SK-N-SH (cell line): ENCODE data around the gene SAP30. TPM values are rescaled to one million over a fixed set of nuclear protein-coding genes. Genes with fewer than 3 reads are reported as not detected.

Experiments
- CTCF ChIA-PET: fragments of 300-600, 350-600 bp; formaldehyde crosslinking; extraction: SDS; loops from one replicate; lab custom pipeline; 2021; lab: Yijun Ruan, JAX
- POLR2A ChIA-PET: fragments of 350-600 bp; sonication (Branson Sonifier 250); formaldehyde crosslinking; extraction: SDS; loops from one replicate; lab custom pipeline; 2020; ENCODE audit warnings: antibody characterized with exemption, inconsistent platforms; lab: Yijun Ruan, JAX
- DNase-seq: peaks from one replicate; pipeline ENCODE4 v3.0.0; 2012
- H2AFZ ChIP-seq: fragments of 200-600 bp; sonication (generic); 2 replicates; pipeline ENCODE4 v1.8.1; 2016; ENCODE audit warnings: antibody characterized with exemption, mild to moderate bottlenecking, low read depth
- H3F3A ChIP-seq: fragments of 200-600 bp; sonication (generic); replicated peaks from 2 replicates; pipeline ENCODE3; 2016; ENCODE audit warnings: antibody characterized with exemption, mild to moderate bottlenecking; ENCODE audit not compliant: insufficient read depth
- H3K27ac ChIP-seq, 2 experiments: fragments of 200-500 bp in 1 of 2; fragments of 200-600 bp in 1 of 2; sonication (Bioruptor generic) in 1 of 2; sonication (generic), shearing (Covaris generic) in 1 of 2; 2 replicates each; pipeline versions ENCODE4 v1.5.1 to v1.6.1; 2014 to 2016; ENCODE audit warnings: low read depth in 2 of 2, inconsistent platforms in 1 of 2, low read length in 1 of 2, mild to moderate bottlenecking in 1 of 2, mixed read lengths in 1 of 2
- H3K27me3 ChIP-seq: fragments of 200-600 bp; sonication (generic), shearing (Covaris generic); 2 replicates; pipeline ENCODE4 v1.6.1; 2016; ENCODE audit warnings: mixed run types; ENCODE audit not compliant: insufficient read depth
- H3K36me3 ChIP-seq, 2 experiments: fragments of 200-500 bp in 1 of 2; fragments of 200-600 bp in 1 of 2; sonication (Bioruptor generic) in 1 of 2; sonication (generic) in 1 of 2; replicated peaks in 1 of 2; 2 replicates each; pipeline versions ENCODE3 to v1.5.1; 2014 to 2016; ENCODE audit warnings: low read length in 1 of 2, mild to moderate bottlenecking in 1 of 2; ENCODE audit not compliant: insufficient read depth in 2 of 2, control insufficient read depth in 1 of 2
- H3K4me1 ChIP-seq, 2 experiments: fragments of 200-500 bp in 1 of 2; fragments of 200-600 bp in 1 of 2; sonication (Bioruptor generic) in 1 of 2; sonication (generic), shearing (Covaris generic) in 1 of 2; 2 replicates each; pipeline versions ENCODE4 v1.5.1 to v1.6.1; 2014 to 2016; ENCODE audit warnings: low read depth in 1 of 2, low read length in 1 of 2, mixed run types in 1 of 2; ENCODE audit not compliant: insufficient read depth in 2 of 2, control insufficient read depth in 1 of 2
- H3K4me2 ChIP-seq: fragments of 200-600 bp; sonication (generic), shearing (Covaris generic); 2 replicates; pipeline ENCODE4 v1.6.1; 2017; ENCODE audit warnings: mixed run types
- H3K4me3 ChIP-seq, 2 experiments: fragments of 200-500 bp in 1 of 2; fragments of 200-600 bp in 1 of 2; sonication (Bioruptor generic) in 1 of 2; sonication (generic), shearing (Covaris generic) in 1 of 2; 2 replicates each; pipeline versions ENCODE4 v1.5.1 to v1.8.1; 2014 to 2016; ENCODE audit warnings: low read depth in 2 of 2, inconsistent platforms in 1 of 2, low read length in 1 of 2, mild to moderate bottlenecking in 1 of 2, mixed read lengths in 1 of 2, moderate library complexity in 1 of 2
- H3K79me2 ChIP-seq: fragments of 200-600 bp; sonication (generic); 2 replicates; pipeline ENCODE4 v1.8.1; 2017; ENCODE audit warnings: mild to moderate bottlenecking; ENCODE audit not compliant: insufficient read depth
- H3K9ac ChIP-seq: fragments of 200-600 bp; sonication (generic); 2 replicates; pipeline ENCODE4 v1.6.1; 2017; ENCODE audit warnings: mixed run types
- H3K9me2 ChIP-seq: fragments of 200-600 bp; sonication (generic); 2 replicates; pipeline ENCODE4 v1.6.1; 2017; ENCODE audit warnings: mixed run types
- H3K9me3 ChIP-seq: fragments of 200-600 bp; sonication (generic); 2 replicates; pipeline ENCODE4 v1.6.1; 2017; ENCODE audit warnings: mixed run types, mild to moderate bottlenecking, moderate library complexity
- H4K20me1 ChIP-seq: fragments of 200-600 bp; sonication (generic); 2 replicates; pipeline ENCODE4 v1.6.1; 2017; ENCODE audit warnings: mild to moderate bottlenecking, mixed run types; ENCODE audit not compliant: insufficient read depth
- ELF1 ChIP-seq: IDR thresholded peaks from 2 replicates; pipeline ENCODE4 v1.4.0; 2012
- FOSL2 ChIP-seq: IDR thresholded peaks from 2 replicates; pipeline ENCODE4 v1.4.0; 2012; ENCODE audit warnings: low read depth, mild to moderate bottlenecking, moderate library complexity, borderline replicate concordance
- GABPA ChIP-seq: IDR thresholded peaks from 2 replicates; pipeline ENCODE4 v1.4.0; 2012; ENCODE audit warnings: low read depth, mild to moderate bottlenecking
- JUND ChIP-seq: IDR thresholded peaks from 2 replicates; pipeline ENCODE4 v1.4.0; 2012
- MEF2A ChIP-seq: IDR thresholded peaks from 2 replicates; pipeline ENCODE4 v1.4.0; 2012; ENCODE audit warnings: low read depth, borderline replicate concordance
- NRF1 ChIP-seq: IDR thresholded peaks from 2 replicates; pipeline ENCODE4 v1.6.1; 2012; ENCODE audit warnings: low read depth, mild to moderate bottlenecking, low read length
- RAD21 ChIP-seq: IDR thresholded peaks from 2 replicates; pipeline ENCODE4 v1.6.1; 2012; ENCODE audit warnings: mild to moderate bottlenecking, low read length
- RCOR1 ChIP-seq: fragments of 150-350 bp; IDR thresholded peaks from 2 replicates; pipeline ENCODE4 v1.6.1; 2017; ENCODE audit warnings: antibody characterized with exemption, low read length
- RFX5 ChIP-seq: IDR thresholded peaks from 2 replicates; pipeline ENCODE4 v1.6.1; 2012; ENCODE audit warnings: mild to moderate bottlenecking, improper control_type of control experiment, low read length
- SIN3A ChIP-seq: IDR thresholded peaks from 2 replicates; pipeline ENCODE4 v1.6.1; 2012; ENCODE audit warnings: low read depth, mild to moderate bottlenecking, low read length, moderate library complexity, borderline replicate concordance
- SMC3 ChIP-seq: IDR thresholded peaks from 2 replicates; pipeline ENCODE4 v1.6.1; 2012; ENCODE audit warnings: low read depth, low read length, improper control_type of control experiment
- TAF1 ChIP-seq: IDR thresholded peaks from 2 replicates; pipeline ENCODE4 v1.6.1; 2012; ENCODE audit warnings: low read depth, mild to moderate bottlenecking, low read length, moderate library complexity, borderline replicate concordance
- TCF12 ChIP-seq: IDR thresholded peaks from 2 replicates; pipeline ENCODE4 v1.4.0; 2012
- TEAD4 ChIP-seq: IDR thresholded peaks from 2 replicates; pipeline ENCODE4 v1.4.0; 2012; ENCODE audit warnings: mild to moderate bottlenecking, borderline replicate concordance; ENCODE audit not compliant: insufficient read depth
- YY1 ChIP-seq: IDR thresholded peaks from 2 replicates; pipeline ENCODE4 v1.4.0; 2012; ENCODE audit warnings: low read depth, mild to moderate bottlenecking
- WGBS: methylation state at CpG from one replicate; pipeline ENCODE4 v1.1.6; 2017; ENCODE audit warnings: low lambda C conversion rate; 5-methylcytosine and 5-hydroxymethylcytosine counted together
- polyA plus RNA-seq, 3 experiments: library from polyadenylated mRNA; depleted of rRNA; stranded (reverse); fragments of >200 nt; gene quantifications; 2 replicates each; pipeline ENCODE4 v1.2.3, GENCODE V29; 2012
- TF ChIP-seq, protein P1 (sequence below): IDR thresholded peaks from 2 replicates; pipeline ENCODE4; 2012
- TF ChIP-seq, protein P2 (sequence below): IDR thresholded peaks from 2 replicates; pipeline ENCODE4 v1.4.0; 2012; ENCODE audit warnings: low read depth, borderline replicate concordance
- TF ChIP-seq, protein P3 (sequence below): fragments of 200-600 bp; sonication (generic); IDR thresholded peaks from 2 replicates; pipeline ENCODE4 v1.6.1; 2017; ENCODE audit warnings: antibody characterized with exemption, mild to moderate bottlenecking, moderate library complexity
- TF ChIP-seq, protein P4 (sequence below): IDR thresholded peaks from 2 replicates; pipeline ENCODE4 v1.6.1; 2012; ENCODE audit warnings: mild to moderate bottlenecking, low read depth, low read length, moderate library complexity
- TF ChIP-seq, protein P5 (sequence below): fragments of 150-350 bp; IDR thresholded peaks from 2 replicates; pipeline ENCODE4 v1.6.1; 2017; ENCODE audit warnings: antibody characterized with exemption, low read length, low read depth, borderline replicate concordance

Gene SAP30
- polyA plus RNA-seq, 1 of the 3 experiments (the other 2 are of a cell fraction) = 19.0 TPM

DNA sequence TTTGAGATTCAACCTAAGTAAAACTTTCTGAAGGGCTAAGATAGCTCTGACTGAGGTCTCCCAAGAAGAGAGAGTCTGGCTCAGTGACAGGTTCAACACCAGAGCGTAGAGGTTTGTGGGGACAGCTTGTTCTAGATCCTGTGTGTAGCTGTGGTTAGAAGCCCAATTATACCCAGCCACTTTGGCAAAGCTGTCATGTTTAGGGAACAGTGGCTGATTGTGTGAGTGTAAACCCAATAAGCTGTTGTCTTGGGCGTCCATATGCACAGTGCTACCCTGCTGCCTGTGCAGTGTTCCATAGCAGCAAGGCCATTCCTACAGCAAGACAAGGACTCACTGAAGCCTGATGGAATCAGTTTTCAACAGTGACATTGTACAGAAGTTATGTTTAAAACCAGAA lies 39.3 kb downstream of the SAP30 start:
- ChIA-PET CTCF (interaction anchor here (8.3 kb wide), 1 partner anchor 91 kb away, joined by 82 read pairs; no protein-coding TSS in a partner anchor), POLR2A (no interaction called here)
- H3K4me3 ChIP-seq = no peak overlapping the region
- peaks cover 0 to 4% of the 10 kb centered on the region in 2 experiments for H3K36me3 ChIP-seq
- no peaks in the 10 kb centered on the region for H3K27me3 ChIP-seq
- peaks cover 0 to 13% of the 10 kb centered on the region in 2 experiments; a peak in 1 of 4 replicates for H3K4me1 ChIP-seq
- no peaks in the 10 kb centered on the region for H4K20me1 ChIP-seq
- H3K27ac ChIP-seq = no peak overlapping the region
- H3F3A ChIP-seq = no peaks in the 10 kb centered on the region
- WGBS = 75% methylated on average over 1 of the region's 2 CpGs
- TF ChIP-seq, protein P1, sequence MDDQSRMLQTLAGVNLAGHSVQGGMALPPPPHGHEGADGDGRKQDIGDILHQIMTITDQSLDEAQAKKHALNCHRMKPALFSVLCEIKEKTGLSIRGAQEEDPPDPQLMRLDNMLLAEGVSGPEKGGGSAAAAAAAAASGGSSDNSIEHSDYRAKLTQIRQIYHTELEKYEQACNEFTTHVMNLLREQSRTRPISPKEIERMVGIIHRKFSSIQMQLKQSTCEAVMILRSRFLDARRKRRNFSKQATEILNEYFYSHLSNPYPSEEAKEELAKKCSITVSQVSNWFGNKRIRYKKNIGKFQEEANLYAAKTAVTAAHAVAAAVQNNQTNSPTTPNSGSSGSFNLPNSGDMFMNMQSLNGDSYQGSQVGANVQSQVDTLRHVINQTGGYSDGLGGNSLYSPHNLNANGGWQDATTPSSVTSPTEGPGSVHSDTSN = no peak
- TF ChIP-seq RCOR1 (no peak), JUND (no peak), SIN3A (no peak), SMC3 (no peak), TAF1 (no peak)
- TF ChIP-seq, protein P2, sequence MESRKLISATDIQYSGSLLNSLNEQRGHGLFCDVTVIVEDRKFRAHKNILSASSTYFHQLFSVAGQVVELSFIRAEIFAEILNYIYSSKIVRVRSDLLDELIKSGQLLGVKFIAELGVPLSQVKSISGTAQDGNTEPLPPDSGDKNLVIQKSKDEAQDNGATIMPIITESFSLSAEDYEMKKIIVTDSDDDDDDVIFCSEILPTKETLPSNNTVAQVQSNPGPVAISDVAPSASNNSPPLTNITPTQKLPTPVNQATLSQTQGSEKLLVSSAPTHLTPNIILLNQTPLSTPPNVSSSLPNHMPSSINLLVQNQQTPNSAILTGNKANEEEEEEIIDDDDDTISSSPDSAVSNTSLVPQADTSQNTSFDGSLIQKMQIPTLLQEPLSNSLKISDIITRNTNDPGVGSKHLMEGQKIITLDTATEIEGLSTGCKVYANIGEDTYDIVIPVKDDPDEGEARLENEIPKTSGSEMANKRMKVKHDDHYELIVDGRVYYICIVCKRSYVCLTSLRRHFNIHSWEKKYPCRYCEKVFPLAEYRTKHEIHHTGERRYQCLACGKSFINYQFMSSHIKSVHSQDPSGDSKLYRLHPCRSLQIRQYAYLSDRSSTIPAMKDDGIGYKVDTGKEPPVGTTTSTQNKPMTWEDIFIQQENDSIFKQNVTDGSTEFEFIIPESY = no peak
- TF ChIP-seq, protein P3, sequence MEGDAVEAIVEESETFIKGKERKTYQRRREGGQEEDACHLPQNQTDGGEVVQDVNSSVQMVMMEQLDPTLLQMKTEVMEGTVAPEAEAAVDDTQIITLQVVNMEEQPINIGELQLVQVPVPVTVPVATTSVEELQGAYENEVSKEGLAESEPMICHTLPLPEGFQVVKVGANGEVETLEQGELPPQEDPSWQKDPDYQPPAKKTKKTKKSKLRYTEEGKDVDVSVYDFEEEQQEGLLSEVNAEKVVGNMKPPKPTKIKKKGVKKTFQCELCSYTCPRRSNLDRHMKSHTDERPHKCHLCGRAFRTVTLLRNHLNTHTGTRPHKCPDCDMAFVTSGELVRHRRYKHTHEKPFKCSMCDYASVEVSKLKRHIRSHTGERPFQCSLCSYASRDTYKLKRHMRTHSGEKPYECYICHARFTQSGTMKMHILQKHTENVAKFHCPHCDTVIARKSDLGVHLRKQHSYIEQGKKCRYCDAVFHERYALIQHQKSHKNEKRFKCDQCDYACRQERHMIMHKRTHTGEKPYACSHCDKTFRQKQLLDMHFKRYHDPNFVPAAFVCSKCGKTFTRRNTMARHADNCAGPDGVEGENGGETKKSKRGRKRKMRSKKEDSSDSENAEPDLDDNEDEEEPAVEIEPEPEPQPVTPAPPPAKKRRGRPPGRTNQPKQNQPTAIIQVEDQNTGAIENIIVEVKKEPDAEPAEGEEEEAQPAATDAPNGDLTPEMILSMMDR = no peak
- DNase-seq = no peak
- no peaks in the 10 kb centered on the region for H3K9me2 ChIP-seq
- no peak overlapping the region for H3K4me2 ChIP-seq
- H3K9ac ChIP-seq = no peak overlapping the region
- no peaks in the 10 kb centered on the region for H3K79me2 ChIP-seq
- H2AFZ ChIP-seq = no peak overlapping the region
- H3K9me3 ChIP-seq = no peaks in the 10 kb centered on the region

DNA sequence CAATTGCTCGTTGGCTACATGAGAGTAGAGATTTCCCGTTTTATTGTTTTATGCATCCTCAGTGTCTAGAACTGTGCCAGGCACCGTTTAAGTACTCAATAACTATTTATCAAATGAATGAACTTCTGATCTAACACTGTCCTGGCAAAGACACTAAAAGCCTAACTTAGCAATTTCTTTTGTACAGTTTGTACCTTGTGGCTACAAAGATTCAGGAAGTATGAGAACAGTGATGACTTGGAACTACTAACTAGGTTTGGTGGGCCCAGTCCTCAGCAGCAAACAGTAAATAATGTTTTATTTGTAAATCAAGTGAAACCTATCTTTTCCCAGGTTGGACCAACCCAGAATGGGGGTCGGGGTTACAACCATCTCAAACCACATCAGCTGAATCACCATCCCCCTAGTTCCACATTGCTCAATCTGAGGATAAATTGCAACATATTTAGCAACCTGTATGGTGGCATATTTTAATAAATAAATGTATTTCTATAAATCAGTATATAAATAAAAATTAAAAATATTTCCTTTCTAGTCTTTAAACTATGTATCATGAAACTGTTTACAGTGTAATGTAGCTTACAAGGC lies 40.4 kb downstream of the SAP30 start:
- H3K27ac ChIP-seq = no peak overlapping the region
- peaks cover 0 to under 1% of the 10 kb centered on the region in 2 experiments for H3K36me3 ChIP-seq
- peaks cover 0 to 13% of the 10 kb centered on the region in 2 experiments; a peak in 1 of 4 replicates for H3K4me1 ChIP-seq
- no peaks in the 10 kb centered on the region for H3K79me2 ChIP-seq
- no peaks in the 10 kb centered on the region for H4K20me1 ChIP-seq
- no peaks in the 10 kb centered on the region for H3F3A ChIP-seq
- H2AFZ ChIP-seq = no peak overlapping the region
- ChIA-PET POLR2A (no interaction called here), CTCF (interaction anchor here (0.6 to 8.3 kb wide), 6 partner anchors 9 to 110 kb away, joined by 3 to 82 read pairs (median 6); partner anchors contain the start of gene SCRG1)
- H3K9me3 ChIP-seq = no peaks in the 10 kb centered on the region
- no peaks in the 10 kb centered on the region for H3K27me3 ChIP-seq
- H3K9ac ChIP-seq = no peak overlapping the region
- no peaks in the 10 kb centered on the region for H3K9me2 ChIP-seq
- no peak overlapping the region for H3K4me3 ChIP-seq
- DNase-seq = no peak
- H3K4me2 ChIP-seq = no peak overlapping the region
- WGBS = 58% methylated on average over 4 of the region's 4 CpGs
- TF ChIP-seq MEF2A = no peak
- no peak for TF ChIP-seq ELF1
- no peak for TF ChIP-seq FOSL2
- no peak for TF ChIP-seq GABPA
- no peak for TF ChIP-seq TEAD4
- no peak for TF ChIP-seq YY1
- no peak for TF ChIP-seq TCF12
- TF ChIP-seq RAD21 = no peak
- no peak for TF ChIP-seq RFX5
- TF ChIP-seq, protein P4, sequence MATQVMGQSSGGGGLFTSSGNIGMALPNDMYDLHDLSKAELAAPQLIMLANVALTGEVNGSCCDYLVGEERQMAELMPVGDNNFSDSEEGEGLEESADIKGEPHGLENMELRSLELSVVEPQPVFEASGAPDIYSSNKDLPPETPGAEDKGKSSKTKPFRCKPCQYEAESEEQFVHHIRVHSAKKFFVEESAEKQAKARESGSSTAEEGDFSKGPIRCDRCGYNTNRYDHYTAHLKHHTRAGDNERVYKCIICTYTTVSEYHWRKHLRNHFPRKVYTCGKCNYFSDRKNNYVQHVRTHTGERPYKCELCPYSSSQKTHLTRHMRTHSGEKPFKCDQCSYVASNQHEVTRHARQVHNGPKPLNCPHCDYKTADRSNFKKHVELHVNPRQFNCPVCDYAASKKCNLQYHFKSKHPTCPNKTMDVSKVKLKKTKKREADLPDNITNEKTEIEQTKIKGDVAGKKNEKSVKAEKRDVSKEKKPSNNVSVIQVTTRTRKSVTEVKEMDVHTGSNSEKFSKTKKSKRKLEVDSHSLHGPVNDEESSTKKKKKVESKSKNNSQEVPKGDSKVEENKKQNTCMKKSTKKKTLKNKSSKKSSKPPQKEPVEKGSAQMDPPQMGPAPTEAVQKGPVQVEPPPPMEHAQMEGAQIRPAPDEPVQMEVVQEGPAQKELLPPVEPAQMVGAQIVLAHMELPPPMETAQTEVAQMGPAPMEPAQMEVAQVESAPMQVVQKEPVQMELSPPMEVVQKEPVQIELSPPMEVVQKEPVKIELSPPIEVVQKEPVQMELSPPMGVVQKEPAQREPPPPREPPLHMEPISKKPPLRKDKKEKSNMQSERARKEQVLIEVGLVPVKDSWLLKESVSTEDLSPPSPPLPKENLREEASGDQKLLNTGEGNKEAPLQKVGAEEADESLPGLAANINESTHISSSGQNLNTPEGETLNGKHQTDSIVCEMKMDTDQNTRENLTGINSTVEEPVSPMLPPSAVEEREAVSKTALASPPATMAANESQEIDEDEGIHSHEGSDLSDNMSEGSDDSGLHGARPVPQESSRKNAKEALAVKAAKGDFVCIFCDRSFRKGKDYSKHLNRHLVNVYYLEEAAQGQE = no peak
- no peak for TF ChIP-seq NRF1
- TF ChIP-seq, protein P5, sequence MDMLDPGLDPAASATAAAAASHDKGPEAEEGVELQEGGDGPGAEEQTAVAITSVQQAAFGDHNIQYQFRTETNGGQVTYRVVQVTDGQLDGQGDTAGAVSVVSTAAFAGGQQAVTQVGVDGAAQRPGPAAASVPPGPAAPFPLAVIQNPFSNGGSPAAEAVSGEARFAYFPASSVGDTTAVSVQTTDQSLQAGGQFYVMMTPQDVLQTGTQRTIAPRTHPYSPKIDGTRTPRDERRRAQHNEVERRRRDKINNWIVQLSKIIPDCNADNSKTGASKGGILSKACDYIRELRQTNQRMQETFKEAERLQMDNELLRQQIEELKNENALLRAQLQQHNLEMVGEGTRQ = no peak
